Dermis blood vessel endothelial cell (primary cell): Measurements from ENCODE around the gene CMTM8. TPM values are rescaled to one million over a fixed set of nuclear protein-coding genes. Genes with fewer than 3 reads are reported as not detected.
"Not testable (repeated sequence)": the region's sequence is repeated elsewhere in the genome, so short reads cannot be mapped to it uniquely, and the experiment has no call there.

Experiments
- DNase-seq: peaks from one replicate; pipeline ENCODE4 v3.0.0; 2010
- total RNA-seq: library from RNA; depleted of rRNA; stranded (reverse); fragments of >200 nt; gene quantifications from 2 replicates; pipeline ENCODE4 v1.2.3, GENCODE V29; 2014

CMTM8 gene
- 4.3 and 5.0 TPM in 2 replicates for total RNA-seq

- peak; percentile 66 for DNase-seq
Measured at GRCh38 chr3:32238453-32239306, at the start of gene CMTM8. Gene CMTM8, plus strand, starts transcription at chr3:32238680. Its CDS starts 293 bp downstream, at chr3:32238973.

GRCh38 chr3:32189693-32190092 is 48.8 kb upstream of the CMTM8 start:
- DNase-seq = no peak

- DNase-seq = peak; percentile 52
Measured at GRCh38 chr3:32190556-32190955, 47.9 kb upstream of the CMTM8 start.

GRCh38 chr3:32193101-32193500 is 45.4 kb upstream of the CMTM8 start:
- no peak for DNase-seq

- peak; percentile 28 for DNase-seq
Measured at GRCh38 chr3:32194653-32195052, 43.8 kb upstream of the CMTM8 start.

- no peak for DNase-seq
Measured at GRCh38 chr3:32195995-32196540, 42.4 kb upstream of the CMTM8 start.

- no peak for DNase-seq
Measured at GRCh38 chr3:32197991-32198390, 40.5 kb upstream of the CMTM8 start.

- no peak for DNase-seq
Measured at GRCh38 chr3:32198714-32199113, 39.8 kb upstream of the CMTM8 start.

GRCh38 chr3:32200490-32200889 is 38.0 kb upstream of the CMTM8 start:
- DNase-seq = peak; percentile 95

GRCh38 chr3:32200992-32201758 is 37.3 kb upstream of the CMTM8 start:
- DNase-seq = peak; percentile 45

- DNase-seq = no peak
Measured at GRCh38 chr3:32202496-32202895, 36.0 kb upstream of the CMTM8 start.

- DNase-seq = peak; percentile 39
Measured at GRCh38 chr3:32203854-32204253, 34.6 kb upstream of the CMTM8 start.

GRCh38 chr3:32208447-32208846 is 30.0 kb upstream of the CMTM8 start:
- no peak for DNase-seq

GRCh38 chr3:32215185-32215584 is 23.3 kb upstream of the CMTM8 start:
- no peak for DNase-seq

- peak; percentile 21 for DNase-seq
Measured at GRCh38 chr3:32216172-32216783, 22.2 kb upstream of the CMTM8 start.

GRCh38 chr3:32217339-32217738 is 21.1 kb upstream of the CMTM8 start:
- no peak for DNase-seq

- no peak for DNase-seq
Measured at GRCh38 chr3:32219537-32219936, 18.9 kb upstream of the CMTM8 start.

- no peak for DNase-seq
Measured at GRCh38 chr3:32220006-32220405, 18.5 kb upstream of the CMTM8 start.

GRCh38 chr3:32222950-32223349 is 15.5 kb upstream of the CMTM8 start:
- DNase-seq = no peak

GRCh38 chr3:32224016-32224516 is 14.4 kb upstream of the CMTM8 start:
- DNase-seq = no peak

- DNase-seq = peak; percentile 76
Measured at GRCh38 chr3:32226875-32227500, 11.5 kb upstream of the CMTM8 start.

GRCh38 chr3:32228743-32229142 is 9.7 kb upstream of the CMTM8 start:
- not testable (repeated sequence) for DNase-seq
